ENCODE data around the gene YY2.
"Not testable (repeated sequence)": the region's sequence is repeated elsewhere in the genome, so short reads cannot be mapped to it uniquely, and the experiment has no call there.

YY2 gene

DNA sequence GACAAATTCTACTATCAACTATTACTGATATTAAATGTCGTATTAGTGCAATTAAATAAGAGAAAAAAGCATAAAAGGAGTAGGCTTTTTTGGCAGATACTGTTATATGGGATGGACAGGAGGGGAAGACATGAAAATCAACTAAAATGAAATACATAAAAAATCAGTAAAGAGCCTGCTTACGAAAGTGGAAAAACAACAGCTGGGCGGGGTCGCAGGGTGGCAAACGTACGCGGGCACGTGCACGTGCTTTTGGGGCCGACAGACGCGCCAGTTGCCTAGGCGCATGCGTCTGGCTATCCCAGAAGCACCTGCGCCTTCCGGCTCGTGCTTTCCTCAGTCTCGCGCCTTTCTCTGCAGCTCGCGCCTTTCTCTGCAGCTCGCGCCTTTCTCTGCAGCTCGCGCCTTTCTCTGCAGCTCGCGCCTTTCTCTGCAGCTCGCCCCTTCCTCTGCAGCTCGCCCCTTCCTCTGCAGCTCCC lies at the start of gene YY2:
TSS of gene YY2 (plus strand) at position 51 of the 479 bp plus-strand sequence. CDS start 498 bp downstream, outside the sequence.
- Histone ChIP-seq H3K4me3 (ENCODE audit: low read depth in 1 of 5, low read length in 5 of 5) (no peak within 1 kb of the TSS), H3K36me3 (ENCODE audit: control insufficient read depth in 5 of 5, insufficient read depth in 5 of 5, low read length in 5 of 5) (peaks cover 15 to 23% (median 18%) of the 10 kb centered on the region in 5 donors), H3K27ac (ENCODE audit: low read depth, low read length) (no peak within 1 kb of the TSS), H3K27me3 (ENCODE audit: control insufficient read depth in 5 of 5, insufficient read depth in 4 of 5, low read length in 5 of 5) (no peaks in the 10 kb centered on the region), H3K9me3 (ENCODE audit: control insufficient read depth in 5 of 5, low read length in 5 of 5) (peaks cover 0 to 6% (median 2%) of the 10 kb centered on the region in 5 donors), H3K9ac (ENCODE audit: low read length in 5 of 5) (no peak within 1 kb of the TSS), H3K4me1 (ENCODE audit: control insufficient read depth in 5 of 5, insufficient read depth in 5 of 5, low read length in 5 of 5) (no peaks in the 10 kb centered on the region)

DNA sequence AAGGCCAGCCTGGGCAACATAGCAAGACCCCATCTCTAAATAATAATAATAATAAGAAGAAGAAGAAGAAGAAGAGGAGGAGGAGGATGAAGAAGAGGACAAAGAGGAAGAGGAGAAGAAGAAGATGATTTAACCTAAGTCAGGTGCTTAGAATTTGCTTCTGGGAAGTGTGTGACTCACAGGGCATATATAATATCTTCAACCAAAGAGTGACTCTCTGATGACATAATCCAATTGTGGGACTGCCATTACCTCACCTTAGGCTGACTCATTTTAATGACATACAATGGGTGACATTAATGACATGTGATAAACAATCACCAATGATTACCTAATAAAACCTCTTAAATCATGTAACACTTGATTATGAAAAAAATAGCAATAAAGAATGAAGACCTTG lies 49.1 kb upstream of the YY2 start:
- H3K9ac ChIP-seq (ENCODE audit: low read length in 5 of 5), result no peak overlapping the region
- H3K4me3 ChIP-seq (ENCODE audit: low read depth in 1 of 5, low read length in 5 of 5), result no peak overlapping the region
- H3K27me3 ChIP-seq (ENCODE audit: control insufficient read depth in 5 of 5, insufficient read depth in 4 of 5, low read length in 5 of 5), result peaks cover 0 to 7% (median 0%) of the 10 kb centered on the region in 5 donors
- no peaks in the 10 kb centered on the region for H3K4me1 ChIP-seq (ENCODE audit: control insufficient read depth in 5 of 5, insufficient read depth in 5 of 5, low read length in 5 of 5)
- H3K9me3 ChIP-seq (ENCODE audit: control insufficient read depth in 5 of 5, low read length in 5 of 5), result peaks cover 0 to 8% (median 4%) of the 10 kb centered on the region in 5 donors
- H3K36me3 ChIP-seq (ENCODE audit: control insufficient read depth in 5 of 5, insufficient read depth in 5 of 5, low read length in 5 of 5), result no peaks in the 10 kb centered on the region
- no peak overlapping the region for H3K27ac ChIP-seq (ENCODE audit: low read depth, low read length)

DNA sequence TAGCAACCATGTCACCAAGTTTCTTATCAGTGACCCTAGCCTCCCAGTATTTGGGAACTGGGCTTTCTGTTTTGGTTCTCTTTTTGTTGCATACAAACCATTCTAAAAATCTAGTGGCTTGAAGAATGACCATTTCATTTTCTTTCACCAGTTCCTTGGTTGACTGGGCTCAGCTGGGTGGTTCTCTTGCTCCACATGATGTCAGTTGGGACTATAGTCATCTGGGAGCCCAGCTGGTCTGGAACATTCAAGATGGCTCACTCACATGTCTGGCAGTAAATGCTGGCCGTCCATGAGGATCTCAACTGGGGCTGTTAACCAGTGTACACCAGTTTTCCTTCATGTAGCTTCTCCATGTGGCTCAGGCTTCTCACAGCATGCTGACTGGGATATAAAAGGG lies 44.0 kb upstream of the YY2 start:
- H3K9me3 ChIP-seq (ENCODE audit: control insufficient read depth in 5 of 5, low read length in 5 of 5), result peaks cover 0 to 13% (median 12%) of the 10 kb centered on the region in 5 donors
- H3K27me3 ChIP-seq (ENCODE audit: control insufficient read depth in 5 of 5, insufficient read depth in 4 of 5, low read length in 5 of 5), result peaks cover 0 to 4% (median 0%) of the 10 kb centered on the region in 5 donors
- H3K4me1 ChIP-seq (ENCODE audit: control insufficient read depth in 5 of 5, insufficient read depth in 5 of 5, low read length in 5 of 5), result no peaks in the 10 kb centered on the region
- H3K9ac ChIP-seq (ENCODE audit: low read length in 5 of 5), result no peak overlapping the region
- no peaks in the 10 kb centered on the region for H3K36me3 ChIP-seq (ENCODE audit: control insufficient read depth in 5 of 5, insufficient read depth in 5 of 5, low read length in 5 of 5)
- H3K4me3 ChIP-seq (ENCODE audit: low read depth in 1 of 5, low read length in 5 of 5), result no peak overlapping the region
- H3K27ac ChIP-seq (ENCODE audit: low read depth, low read length), result no peak overlapping the region

DNA sequence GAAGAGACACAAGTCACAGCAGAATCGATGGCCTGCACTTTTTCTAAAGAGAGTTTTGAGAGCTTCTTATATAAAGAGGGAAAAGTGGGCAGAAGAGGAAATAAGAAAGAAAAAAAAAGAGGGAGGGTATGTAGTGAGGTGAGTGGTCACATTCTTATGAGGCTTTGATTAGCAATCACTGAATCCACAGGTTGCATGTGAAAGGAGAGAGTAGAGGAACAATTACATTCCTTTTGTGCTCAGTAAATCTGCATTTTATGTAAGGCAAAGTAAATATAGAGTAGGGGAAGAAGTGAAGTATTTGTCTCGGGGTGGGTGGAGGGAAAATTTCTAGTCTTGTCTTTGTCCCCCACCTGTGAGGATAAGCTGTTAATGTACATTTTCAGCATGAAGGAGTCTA lies 43.2 kb upstream of the YY2 start:
- H3K9me3 ChIP-seq (ENCODE audit: control insufficient read depth in 5 of 5, low read length in 5 of 5), result peaks cover 0 to 13% (median 12%) of the 10 kb centered on the region in 5 donors
- no peaks in the 10 kb centered on the region for H3K4me1 ChIP-seq (ENCODE audit: control insufficient read depth in 5 of 5, insufficient read depth in 5 of 5, low read length in 5 of 5)
- H3K4me3 ChIP-seq (ENCODE audit: low read depth in 1 of 5, low read length in 5 of 5), result no peak overlapping the region
- H3K27me3 ChIP-seq (ENCODE audit: control insufficient read depth in 5 of 5, insufficient read depth in 4 of 5, low read length in 5 of 5), result no peaks in the 10 kb centered on the region
- no peak overlapping the region for H3K9ac ChIP-seq (ENCODE audit: low read length in 5 of 5)
- no peaks in the 10 kb centered on the region for H3K36me3 ChIP-seq (ENCODE audit: control insufficient read depth in 5 of 5, insufficient read depth in 5 of 5, low read length in 5 of 5)
- H3K27ac ChIP-seq (ENCODE audit: low read depth, low read length), result no peak overlapping the region

DNA sequence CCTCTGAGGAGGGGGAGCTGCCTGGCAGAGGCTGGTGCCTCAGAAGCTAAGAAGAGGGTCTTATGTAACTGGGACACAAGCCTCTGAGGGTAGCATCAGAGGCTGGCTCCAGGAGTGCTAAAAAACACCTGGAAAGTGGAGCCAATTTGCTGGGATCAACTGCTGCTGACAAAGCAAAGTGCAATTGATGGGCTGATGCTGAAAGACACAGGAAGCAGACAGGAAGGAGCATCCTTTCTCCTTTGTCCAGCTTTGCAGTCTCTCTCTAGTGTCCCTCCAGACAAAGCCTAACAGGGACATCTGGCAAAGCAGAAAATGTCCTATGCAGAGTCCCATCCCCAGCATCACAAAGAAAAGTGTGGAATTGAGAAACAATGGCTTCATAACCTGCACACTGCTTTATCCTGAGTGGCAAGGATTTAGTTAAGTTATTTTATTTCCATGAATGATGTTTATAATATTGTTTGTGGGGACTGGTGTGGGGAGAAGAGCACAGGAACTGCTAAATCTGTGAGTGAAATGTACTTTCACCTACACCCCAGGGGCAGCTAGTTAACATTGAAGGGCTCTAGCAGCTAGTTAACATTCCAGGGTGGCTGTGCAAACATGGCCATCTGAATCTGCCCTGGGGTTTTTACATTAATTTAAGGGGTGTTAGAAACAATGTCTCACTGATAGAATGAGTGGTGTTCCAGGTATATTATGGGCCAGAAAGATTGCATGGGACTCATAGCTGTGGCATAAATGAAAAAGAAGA lies 42.0 kb upstream of the YY2 start:
- H3K27me3 ChIP-seq (ENCODE audit: control insufficient read depth in 5 of 5, insufficient read depth in 4 of 5, low read length in 5 of 5), result no peaks in the 10 kb centered on the region
- H3K36me3 ChIP-seq (ENCODE audit: control insufficient read depth in 5 of 5, insufficient read depth in 5 of 5, low read length in 5 of 5), result no peaks in the 10 kb centered on the region
- H3K9me3 ChIP-seq (ENCODE audit: control insufficient read depth in 5 of 5, low read length in 5 of 5), result peaks cover 0 to 13% (median 12%) of the 10 kb centered on the region in 5 donors
- H3K4me1 ChIP-seq (ENCODE audit: control insufficient read depth in 5 of 5, insufficient read depth in 5 of 5, low read length in 5 of 5), result no peaks in the 10 kb centered on the region
- no peak overlapping the region for H3K9ac ChIP-seq (ENCODE audit: low read length in 5 of 5)
- no peak overlapping the region for H3K27ac ChIP-seq (ENCODE audit: low read depth, low read length)
- no peak overlapping the region for H3K4me3 ChIP-seq (ENCODE audit: low read depth in 1 of 5, low read length in 5 of 5)

DNA sequence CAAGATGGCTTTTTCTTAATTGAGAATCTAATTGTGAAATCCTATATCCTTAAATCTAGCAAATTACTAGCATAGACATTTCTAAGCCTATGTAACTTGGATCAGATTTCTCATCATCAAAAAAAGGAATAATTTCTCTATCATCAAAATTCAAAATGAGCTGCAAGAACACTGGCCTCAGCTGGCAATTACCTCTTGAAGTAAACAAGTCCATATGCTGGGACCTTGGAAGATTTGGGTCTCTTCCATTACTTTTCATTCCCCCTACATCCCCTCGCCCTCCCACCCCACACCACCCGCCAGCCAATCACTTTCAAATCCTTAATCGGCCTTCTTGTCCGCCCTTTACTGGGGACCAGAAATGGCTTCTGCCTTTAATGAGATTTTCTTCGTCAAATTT lies 39.7 kb upstream of the YY2 start:
- no peaks in the 10 kb centered on the region for H3K36me3 ChIP-seq (ENCODE audit: control insufficient read depth in 5 of 5, insufficient read depth in 5 of 5, low read length in 5 of 5)
- no peak overlapping the region for H3K4me3 ChIP-seq (ENCODE audit: low read depth in 1 of 5, low read length in 5 of 5)
- peaks cover 0 to 4% (median 0%) of the 10 kb centered on the region in 5 donors for H3K27me3 ChIP-seq (ENCODE audit: control insufficient read depth in 5 of 5, insufficient read depth in 4 of 5, low read length in 5 of 5)
- H3K9me3 ChIP-seq (ENCODE audit: control insufficient read depth in 5 of 5, low read length in 5 of 5), result peaks cover 0 to 16% (median 12%) of the 10 kb centered on the region in 5 donors
- no peak overlapping the region for H3K27ac ChIP-seq (ENCODE audit: low read depth, low read length)
- no peak overlapping the region for H3K9ac ChIP-seq (ENCODE audit: low read length in 5 of 5)
- H3K4me1 ChIP-seq (ENCODE audit: control insufficient read depth in 5 of 5, insufficient read depth in 5 of 5, low read length in 5 of 5), result no peaks in the 10 kb centered on the region

DNA sequence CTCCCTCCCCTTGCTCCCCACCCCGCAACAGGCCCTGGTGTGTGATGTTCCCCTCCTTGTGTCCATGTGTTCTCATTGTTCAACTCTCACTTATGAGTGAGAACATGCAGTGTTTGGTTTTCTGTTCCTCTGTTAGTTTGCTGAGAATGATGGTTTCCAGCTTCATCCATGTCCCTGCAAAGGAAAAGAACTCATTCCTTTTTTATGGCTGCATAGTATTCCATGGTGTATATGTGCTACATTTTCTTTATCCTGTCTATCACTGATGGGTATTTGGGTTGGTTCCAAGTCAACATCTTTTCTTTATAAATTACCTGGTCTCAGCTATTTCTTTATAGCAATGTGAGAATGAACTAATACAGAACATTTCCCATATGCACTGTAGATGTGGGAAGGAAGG lies 35.6 kb upstream of the YY2 start:
- not testable (repeated sequence) for H3K4me1 ChIP-seq (ENCODE audit: control insufficient read depth in 5 of 5, insufficient read depth in 5 of 5, low read length in 5 of 5); H3K36me3 ChIP-seq (ENCODE audit: control insufficient read depth in 5 of 5, insufficient read depth in 5 of 5, low read length in 5 of 5); H3K27ac ChIP-seq (ENCODE audit: low read depth, low read length); H3K4me3 ChIP-seq (ENCODE audit: low read depth in 1 of 5, low read length in 5 of 5); H3K9ac ChIP-seq (ENCODE audit: low read length in 5 of 5); H3K9me3 ChIP-seq (ENCODE audit: control insufficient read depth in 5 of 5, low read length in 5 of 5); H3K27me3 ChIP-seq (ENCODE audit: control insufficient read depth in 5 of 5, insufficient read depth in 4 of 5, low read length in 5 of 5)

DNA sequence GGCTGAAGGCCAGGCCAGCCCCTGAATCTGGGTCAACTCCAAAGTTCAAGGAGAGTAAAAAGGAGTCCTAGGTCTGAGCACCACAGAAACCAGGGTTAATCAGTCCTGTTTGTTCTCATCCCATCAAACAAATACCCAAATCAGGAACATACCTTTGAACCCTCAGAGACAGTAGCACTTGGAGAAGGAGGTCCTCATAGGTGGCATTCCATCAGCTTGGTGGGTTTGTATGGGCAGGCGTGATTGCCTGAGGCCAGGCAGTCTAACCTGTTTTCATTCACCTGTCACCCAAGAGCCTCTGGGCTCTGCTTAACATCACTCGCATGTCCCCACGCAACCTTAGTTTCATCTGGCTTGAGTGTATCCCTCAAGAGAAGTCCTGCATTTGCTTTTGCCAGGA lies 33.9 kb upstream of the YY2 start:
- Histone ChIP-seq H3K9me3 (ENCODE audit: control insufficient read depth in 5 of 5, low read length in 5 of 5) (peaks cover 0 to 5% (median 0%) of the 10 kb centered on the region in 5 donors), H3K4me1 (ENCODE audit: control insufficient read depth in 5 of 5, insufficient read depth in 5 of 5, low read length in 5 of 5) (no peaks in the 10 kb centered on the region), H3K27me3 (ENCODE audit: control insufficient read depth in 5 of 5, insufficient read depth in 4 of 5, low read length in 5 of 5) (peaks cover 0 to 4% (median 3%) of the 10 kb centered on the region in 5 donors), H3K4me3 (ENCODE audit: low read depth in 1 of 5, low read length in 5 of 5) (no peak overlapping the region), H3K27ac (ENCODE audit: low read depth, low read length) (no peak overlapping the region), H3K36me3 (ENCODE audit: control insufficient read depth in 5 of 5, insufficient read depth in 5 of 5, low read length in 5 of 5) (no peaks in the 10 kb centered on the region), H3K9ac (ENCODE audit: low read length in 5 of 5) (no peak overlapping the region)

DNA sequence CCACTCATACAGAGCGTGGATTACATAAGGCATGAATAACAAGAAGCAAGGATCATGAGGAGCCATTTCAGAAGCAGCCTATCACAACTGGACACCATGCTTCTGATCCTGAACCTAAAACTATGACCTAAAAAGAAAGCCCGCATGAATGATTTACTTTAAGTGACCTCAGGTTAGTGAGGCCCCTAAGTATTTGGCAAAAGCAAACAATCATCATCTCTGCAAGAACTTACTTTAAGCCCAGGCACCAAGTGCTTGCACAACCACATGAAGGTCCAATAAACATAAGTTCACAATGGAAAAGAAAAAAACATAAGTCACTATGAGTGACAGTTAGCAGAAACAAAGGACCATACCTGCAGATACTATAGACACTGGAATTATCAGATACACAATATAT lies 24.3 kb upstream of the YY2 start:
- H3K36me3 ChIP-seq (ENCODE audit: control insufficient read depth in 5 of 5, insufficient read depth in 5 of 5, low read length in 5 of 5), result no peaks in the 10 kb centered on the region
- H3K27me3 ChIP-seq (ENCODE audit: control insufficient read depth in 5 of 5, insufficient read depth in 4 of 5, low read length in 5 of 5), result peaks cover 0 to 5% (median 0%) of the 10 kb centered on the region in 5 donors
- H3K4me1 ChIP-seq (ENCODE audit: control insufficient read depth in 5 of 5, insufficient read depth in 5 of 5, low read length in 5 of 5), result no peaks in the 10 kb centered on the region
- no peak overlapping the region for H3K27ac ChIP-seq (ENCODE audit: low read depth, low read length)
- H3K9ac ChIP-seq (ENCODE audit: low read length in 5 of 5), result no peak overlapping the region
- H3K4me3 ChIP-seq (ENCODE audit: low read depth in 1 of 5, low read length in 5 of 5), result no peak overlapping the region
- H3K9me3 ChIP-seq (ENCODE audit: control insufficient read depth in 5 of 5, low read length in 5 of 5), result no peaks in the 10 kb centered on the region

DNA sequence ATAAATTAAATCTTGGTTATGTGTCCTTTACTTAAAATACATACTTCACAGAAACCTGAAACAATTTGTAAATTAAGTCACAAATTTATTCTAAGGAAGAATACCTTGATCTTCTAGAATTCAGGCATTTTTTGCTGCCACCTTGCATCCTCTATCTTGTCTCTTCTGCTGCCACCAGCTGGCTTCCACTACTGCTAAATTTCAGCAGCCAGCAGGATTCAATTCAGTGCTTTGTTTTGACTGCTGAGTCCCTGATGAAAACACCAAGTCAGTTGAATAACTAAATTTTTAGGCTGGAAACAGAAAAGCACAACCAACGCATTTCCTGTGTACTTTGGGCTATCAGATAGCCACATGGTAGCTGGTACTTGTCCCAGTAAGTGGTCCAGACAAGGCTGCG lies 18.7 kb upstream of the YY2 start:
- Histone ChIP-seq H3K4me3 (ENCODE audit: low read depth in 1 of 5, low read length in 5 of 5) (no peak overlapping the region), H3K9ac (ENCODE audit: low read length in 5 of 5) (no peak overlapping the region), H3K27ac (ENCODE audit: low read depth, low read length) (no peak overlapping the region), H3K9me3 (ENCODE audit: control insufficient read depth in 5 of 5, low read length in 5 of 5) (peaks cover 0 to 3% (median 0%) of the 10 kb centered on the region in 5 donors), H3K4me1 (ENCODE audit: control insufficient read depth in 5 of 5, insufficient read depth in 5 of 5, low read length in 5 of 5) (peaks cover 2 to 13% (median 9%) of the 10 kb centered on the region in 5 donors), H3K27me3 (ENCODE audit: control insufficient read depth in 5 of 5, insufficient read depth in 4 of 5, low read length in 5 of 5) (no peaks in the 10 kb centered on the region), H3K36me3 (ENCODE audit: control insufficient read depth in 5 of 5, insufficient read depth in 5 of 5, low read length in 5 of 5) (no peaks in the 10 kb centered on the region)

Data from subcutaneous abdominal adipose tissue (tissue), 5 donors.